Measurements from ENCODE around the gene XPO6.

- TF ChIP-seq POLR2A (IDR thresholded peaks at IDR 0.05) (no peak), CTCF (IDR thresholded peaks at IDR 0.05) (no peak), POLR2AphosphoS5 (IDR thresholded peaks at IDR 0.05; ENCODE audit: insufficient read depth in 1 of 2, low read depth in 1 of 2) (no peak)
Measured at GRCh38 chr16:28100810-28101532, 110.8 kb downstream of the XPO6 start.
